H1 (cell line): ENCODE data around the gene TRIM22.

Experiments
- CHD1 ChIP-seq: IDR thresholded peaks from 2 replicates; pipeline ENCODE4 v1.6.1; 2012; ENCODE audit warnings: low read depth, low read length, improper control_type of control experiment
- CTCF ChIP-seq, 3 experiments: IDR thresholded peaks; 1 replicate in 2 of 3; 2 replicates in 1 of 3; pipeline versions ENCODE4 v1.5.1 to v1.6.1; 2011; ENCODE audit warnings: low read length in 3 of 3, mild to moderate bottlenecking in 3 of 3, inconsistent platforms in 2 of 3, low read depth in 1 of 3, moderate library complexity in 1 of 3; ENCODE audit not compliant: insufficient read depth in 1 of 3; ENCODE audit errors: control extremely low read depth in 1 of 3
- POLR2AphosphoS5 ChIP-seq: IDR thresholded peaks from 2 replicates; pipeline ENCODE4 v1.6.1; 2011; ENCODE audit warnings: low read depth, low read length
- SIN3A ChIP-seq, 2 experiments: IDR thresholded peaks in 1 of 2; conservative IDR thresholded peaks in 1 of 2; 2 replicates each; pipeline ENCODE4 v1.6.1; 2011 to 2012; ENCODE audit warnings: low read length in 2 of 2, improper control_type of control experiment in 1 of 2, low read depth in 1 of 2, mild to moderate bottlenecking in 1 of 2
- SIX5 ChIP-seq: IDR thresholded peaks from 2 replicates; pipeline ENCODE4 v1.6.1; 2011; ENCODE audit warnings: mild to moderate bottlenecking, low read depth, low read length
- TBP ChIP-seq: IDR thresholded peaks from 2 replicates; pipeline ENCODE4 v1.6.1; 2011; ENCODE audit warnings: low read depth, low read length, improper control_type of control experiment

DNA sequence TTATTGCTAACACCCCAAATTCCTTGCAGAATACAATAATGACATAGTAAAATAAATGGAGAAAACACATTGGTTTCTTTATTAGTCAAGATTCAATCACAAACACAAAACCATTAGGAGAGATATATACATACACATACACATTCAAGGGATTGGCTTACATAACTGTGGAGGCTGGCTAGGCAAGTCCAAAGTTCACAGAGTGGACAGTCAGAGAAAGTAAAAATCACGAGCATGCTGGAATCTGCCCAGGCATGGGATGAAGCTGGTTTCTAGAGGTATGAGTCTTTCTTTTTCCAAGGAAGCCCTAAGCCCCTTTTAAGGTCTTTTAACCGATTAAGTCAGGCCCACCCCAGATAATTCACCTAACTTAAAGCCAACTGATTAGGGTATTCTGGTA, 33.0 kb downstream of the TRIM22 start:
- TF ChIP-seq CTCF (IDR thresholded peaks at IDR 0.05; ENCODE audit: control extremely low read depth in 1 of 3, insufficient read depth in 1 of 3, low read depth in 1 of 3, low read length in 3 of 3) (no peak), CHD1 (no peak), SIX5 (no peak), TBP (no peak), POLR2AphosphoS5 (no peak), SIN3A (conservative IDR thresholded peaks at IDR 0.05 in 1 of 2, IDR thresholded peaks at IDR 0.05 in 1 of 2; ENCODE audit: low read depth in 1 of 2, low read length in 2 of 2) (no peak)
